ENCODE measurements around the gene TMC2.
A peak's percentile ranks its signal among the peaks of the same experiment; 100 is the strongest.

TMC2 gene

GRCh38 chr20:2625062-2625461 lies 88.7 kb downstream of the TMC2 start:
- no peak for DNase-seq (ENCODE audit: low read depth in 2 of 2)

GRCh38 chr20:2626853-2627541 lies 90.6 kb downstream of the TMC2 start:
- DNase-seq (ENCODE audit: low read depth in 2 of 2), result no peak

- DNase-seq (ENCODE audit: low read depth in 2 of 2), result no peak
These were observed 94.9 kb downstream of the TMC2 start for GRCh38 chr20:2631228-2631627.

- no peak for DNase-seq (ENCODE audit: low read depth in 2 of 2)
These were observed 97.0 kb downstream of the TMC2 start for GRCh38 chr20:2633381-2633780.

GRCh38 chr20:2637246-2637645 lies 100.9 kb downstream of the TMC2 start:
- DNase-seq (ENCODE audit: low read depth in 2 of 2), result no peak

GRCh38 chr20:2640260-2640659 lies 103.9 kb downstream of the TMC2 start:
- DNase-seq (ENCODE audit: low read depth in 2 of 2), result no peak

- DNase-seq (ENCODE audit: low read depth in 2 of 2), result no peak
These were observed 104.5 kb downstream of the TMC2 start for GRCh38 chr20:2640899-2641298.

- DNase-seq (ENCODE audit: low read depth in 2 of 2), result no peak
These were observed 107.3 kb downstream of the TMC2 start for GRCh38 chr20:2643708-2644107.

GRCh38 chr20:2651772-2652723 lies 115.7 kb downstream of the TMC2 start, which contains the start of gene NOP56:
Gene NOP56 (plus strand): TSS chr20:2652632. CDS start chr20:2652661, 29 bp downstream.
- peak; percentile 89 to 94 for DNase-seq (ENCODE audit: low read depth in 2 of 2)

- peak in 1 of 2 donors; percentile 30 for DNase-seq (ENCODE audit: low read depth in 2 of 2)
These were observed 116.6 kb downstream of the TMC2 start for GRCh38 chr20:2652724-2653555.

- no peak for DNase-seq (ENCODE audit: low read depth in 2 of 2)
These were observed 117.4 kb downstream of the TMC2 start for GRCh38 chr20:2653556-2654383.

- DNase-seq (ENCODE audit: low read depth in 2 of 2), result no peak
These were observed 118.0 kb downstream of the TMC2 start for GRCh38 chr20:2654384-2654822.

GRCh38 chr20:2654831-2655230 lies 118.5 kb downstream of the TMC2 start:
- DNase-seq (ENCODE audit: low read depth in 2 of 2), result no peak

- no peak for DNase-seq (ENCODE audit: low read depth in 2 of 2)
These were observed 119.2 kb downstream of the TMC2 start for GRCh38 chr20:2655331-2656116.

GRCh38 chr20:2656471-2657117 lies 120.2 kb downstream of the TMC2 start:
- DNase-seq (ENCODE audit: low read depth in 2 of 2), result no peak

GRCh38 chr20:2657241-2657640 lies 120.9 kb downstream of the TMC2 start:
- DNase-seq (ENCODE audit: low read depth in 2 of 2), result no peak

GRCh38 chr20:2657674-2658073 lies 121.3 kb downstream of the TMC2 start:
- no peak for DNase-seq (ENCODE audit: low read depth in 2 of 2)

- peak in 1 of 2 donors; percentile 11 for DNase-seq (ENCODE audit: low read depth in 2 of 2)
These were observed 122.3 kb downstream of the TMC2 start for GRCh38 chr20:2658414-2659354.
